ENCODE results near the gene BMF. TPM values are rescaled to one million over a fixed set of nuclear protein-coding genes. Genes with fewer than 3 reads are reported as not detected.

The BMF gene
- total RNA-seq, 2 experiments from 2014 or later = 4.8 to 11.1 TPM

DNA sequence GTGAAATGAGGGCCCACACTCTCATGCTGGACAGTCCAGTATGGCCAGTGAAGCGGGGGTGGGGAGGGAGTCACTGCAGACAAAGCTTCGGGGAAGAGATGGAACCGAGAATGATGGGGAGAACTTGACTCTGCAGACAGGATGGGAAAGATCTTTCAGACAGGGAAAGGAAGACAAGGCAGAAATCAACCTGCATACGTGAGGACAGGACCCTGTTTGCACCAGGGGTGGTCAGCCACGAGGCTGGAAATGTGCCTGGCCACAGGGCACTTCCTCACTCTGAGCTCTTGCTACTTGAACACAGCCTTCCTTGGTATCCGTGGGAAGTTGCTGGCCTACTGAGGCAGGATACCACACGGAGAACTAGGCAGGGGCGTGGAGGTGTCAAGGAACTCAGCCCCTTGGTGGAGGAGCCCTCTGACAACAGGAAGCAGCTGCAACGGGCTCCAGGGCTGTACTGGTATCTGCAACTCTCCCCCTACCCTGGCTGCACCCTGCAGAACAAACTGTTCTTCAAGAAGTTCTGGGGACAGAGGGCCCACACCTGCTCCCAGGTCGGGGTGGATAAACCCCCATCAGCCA lies 60.4 kb downstream of the BMF start:
- H3K4me1 ChIP-seq (ENCODE audit: insufficient read depth, low read length, poor library complexity, severe bottlenecking) = peaks cover 66% of the 10 kb centered on the region
- no peak overlapping the region for H3K4me3 ChIP-seq (ENCODE audit: low read depth, low read length, poor library complexity, severe bottlenecking)
- H3K36me3 ChIP-seq (ENCODE audit: insufficient read depth, low read length) = no peaks in the 10 kb centered on the region
- no peaks in the 10 kb centered on the region for H3K79me2 ChIP-seq (ENCODE audit: insufficient read depth, low read depth, low read length)
- H3K9me2 ChIP-seq (ENCODE audit: insufficient read depth, low read length) = no peaks in the 10 kb centered on the region
- peak overlapping the region; percentile 52 for H3K4me2 ChIP-seq (ENCODE audit: low read length)
- DNase-seq (ENCODE audit: low spot score) = peak; percentile 83
- ChIA-PET POLR2A (interaction anchor here (0.5 to 4.8 kb wide), 11 partner anchors 9 to 169 kb away, joined by 3 to 37 read pairs (median 5); partner anchors contain the start of genes BMF and SRP14), CTCF (ENCODE audit: unreplicated experiment) (interaction anchor here (1.4 to 4.5 kb wide), 5 partner anchors 28 to 226 kb away, joined by 3 to 81 read pairs (median 5); no protein-coding TSS in a partner anchor)
- intact Hi-C loops (cut with micrococcal nuclease; ENCODE audit: unreplicated experiment) = loop anchor here (5.0 kb wide), 2 partner anchors 129 to 266 kb away; partner anchors contain the start of gene FSIP1
- peak overlapping the region; percentile 56; the same call in 1 of the 2 replicates for H2AFZ ChIP-seq (ENCODE audit: low read length)
- TF ChIP-seq, protein P1, sequence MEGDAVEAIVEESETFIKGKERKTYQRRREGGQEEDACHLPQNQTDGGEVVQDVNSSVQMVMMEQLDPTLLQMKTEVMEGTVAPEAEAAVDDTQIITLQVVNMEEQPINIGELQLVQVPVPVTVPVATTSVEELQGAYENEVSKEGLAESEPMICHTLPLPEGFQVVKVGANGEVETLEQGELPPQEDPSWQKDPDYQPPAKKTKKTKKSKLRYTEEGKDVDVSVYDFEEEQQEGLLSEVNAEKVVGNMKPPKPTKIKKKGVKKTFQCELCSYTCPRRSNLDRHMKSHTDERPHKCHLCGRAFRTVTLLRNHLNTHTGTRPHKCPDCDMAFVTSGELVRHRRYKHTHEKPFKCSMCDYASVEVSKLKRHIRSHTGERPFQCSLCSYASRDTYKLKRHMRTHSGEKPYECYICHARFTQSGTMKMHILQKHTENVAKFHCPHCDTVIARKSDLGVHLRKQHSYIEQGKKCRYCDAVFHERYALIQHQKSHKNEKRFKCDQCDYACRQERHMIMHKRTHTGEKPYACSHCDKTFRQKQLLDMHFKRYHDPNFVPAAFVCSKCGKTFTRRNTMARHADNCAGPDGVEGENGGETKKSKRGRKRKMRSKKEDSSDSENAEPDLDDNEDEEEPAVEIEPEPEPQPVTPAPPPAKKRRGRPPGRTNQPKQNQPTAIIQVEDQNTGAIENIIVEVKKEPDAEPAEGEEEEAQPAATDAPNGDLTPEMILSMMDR (conservative IDR thresholded peaks at IDR 0.05; ENCODE audit: low read length) = no peak
- TF ChIP-seq EZH2phosphoT487 (IDR thresholded peaks at IDR 0.05; ENCODE audit: borderline replicate concordance, low read depth, low read length) = no peak
- peak overlapping the region; percentile 38 for H3K27ac ChIP-seq (ENCODE audit: low read depth, low read length, poor library complexity, severe bottlenecking)
- no peaks in the 10 kb centered on the region for H4K20me1 ChIP-seq (ENCODE audit: insufficient read depth, low read length)
- no TSS peak for BruUV-seq (replicated peaks)
- H3K9me3 ChIP-seq (ENCODE audit: low read length) = no peaks in the 10 kb centered on the region

DNA sequence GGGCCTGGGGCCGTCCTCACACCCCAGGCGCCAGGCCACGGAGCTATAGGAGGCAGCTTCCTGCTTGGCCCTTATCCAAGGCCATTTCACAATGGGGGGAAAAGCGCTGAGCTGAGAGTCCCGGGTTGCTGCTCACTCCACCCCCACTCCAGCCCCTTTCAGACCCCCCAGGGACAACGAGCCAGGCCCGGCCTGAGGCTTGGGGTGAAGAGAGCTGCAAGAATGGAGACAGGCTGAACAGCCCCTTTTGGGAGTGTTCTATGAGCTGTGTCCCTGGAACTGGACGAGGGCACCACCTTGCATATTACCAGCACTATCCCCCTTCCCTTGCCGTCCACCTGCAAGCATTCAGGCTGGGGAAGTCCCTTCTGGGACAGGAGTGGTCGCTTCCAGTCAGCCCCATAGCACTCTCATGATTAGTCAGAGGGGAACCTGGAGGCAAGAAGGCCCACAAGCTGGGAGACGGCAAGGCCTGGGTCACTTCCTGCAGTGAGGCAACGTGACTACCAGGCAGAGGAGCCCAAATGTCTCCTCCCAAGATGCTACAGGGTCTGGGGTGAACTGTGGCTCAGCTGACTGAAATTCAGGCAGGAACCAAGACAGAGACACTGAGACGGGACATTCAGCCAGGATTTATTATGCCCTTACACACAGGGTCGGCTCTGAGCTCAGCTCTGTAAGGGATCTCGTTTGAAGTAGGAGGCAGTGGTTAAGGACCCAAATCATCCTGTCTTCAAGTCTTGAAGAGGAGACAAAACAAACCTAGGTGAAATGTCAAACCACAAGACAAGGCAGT lies 61.1 kb downstream of the BMF start:
- Histone ChIP-seq H3K4me2 (ENCODE audit: low read length) (peak overlapping the region; percentile 52), H3K9me3 (ENCODE audit: low read length) (no peaks in the 10 kb centered on the region), H2AFZ (ENCODE audit: low read length) (peak overlapping the region; percentile 56; the same call in 1 of the 2 replicates), H3K36me3 (ENCODE audit: insufficient read depth, low read length) (no peaks in the 10 kb centered on the region), H3K79me2 (ENCODE audit: insufficient read depth, low read depth, low read length) (no peaks in the 10 kb centered on the region), H3K4me3 (ENCODE audit: low read depth, low read length, poor library complexity, severe bottlenecking) (no peak overlapping the region), H3K4me1 (ENCODE audit: insufficient read depth, low read length, poor library complexity, severe bottlenecking) (peaks cover 62% of the 10 kb centered on the region), H3K9me2 (ENCODE audit: insufficient read depth, low read length) (no peaks in the 10 kb centered on the region), H3K27ac (ENCODE audit: low read depth, low read length, poor library complexity, severe bottlenecking) (peak overlapping the region; percentile 38), H4K20me1 (ENCODE audit: insufficient read depth, low read length) (no peaks in the 10 kb centered on the region)
- CTCF ChIA-PET (ENCODE audit: unreplicated experiment) = interaction anchor here (0.5 to 4.5 kb wide), 8 partner anchors 22 to 232 kb away, joined by 3 to 81 read pairs (median 3); no protein-coding TSS in a partner anchor
- peak; percentile 44 for DNase-seq (ENCODE audit: low spot score)
- POLR2A ChIA-PET = interaction anchor here (0.7 to 4.8 kb wide), 11 partner anchors 9 to 260 kb away, joined by 3 to 37 read pairs (median 5); partner anchors contain the start of genes BMF and SRP14
- intact Hi-C loops (cut with micrococcal nuclease; ENCODE audit: unreplicated experiment) = loop anchor here (5.0 kb wide), 2 partner anchors 130 to 265 kb away; partner anchors contain the start of gene FSIP1
- BruUV-seq (replicated peaks) = no TSS peak
- TF ChIP-seq EZH2phosphoT487 (IDR thresholded peaks at IDR 0.05; ENCODE audit: borderline replicate concordance, low read depth, low read length) = no peak
- TF ChIP-seq, protein P1 (conservative IDR thresholded peaks at IDR 0.05; ENCODE audit: low read length) = no peak
